ENCODE measurements around the gene IPPK. TPM values are rescaled to one million over a fixed set of nuclear protein-coding genes. Genes with fewer than 3 reads are reported as not detected.

The IPPK gene
- total RNA-seq, 1 experiment from 2014 or later = 15.4 TPM

- RAD21 ChIA-PET (ENCODE audit: low non-redundant PET in 1 of 2, low total read pairs in 2 of 2, uncharacterized antibody in 2 of 2, unreplicated experiment in 2 of 2) = no interaction called here
- Histone ChIP-seq H2AFZ (ENCODE audit: low read depth, low read length, poor library complexity, severe bottlenecking) (no peak overlapping the region), H3K4me2 (ENCODE audit: low read length) (no peak overlapping the region), H3K36me3 (ENCODE audit: control insufficient read depth in 1 of 2, insufficient read depth in 2 of 2, low read length in 2 of 2) (peaks cover 33 to 39% of the 10 kb centered on the region in 2 experiments; a peak in 3 of 4 replicates), H3K79me2 (ENCODE audit: insufficient read depth, low read length) (no peaks in the 10 kb centered on the region; the same call in 1 of the 2 replicates), H3K9me2 (ENCODE audit: insufficient read depth) (no peaks in the 10 kb centered on the region), H3K27me3 (ENCODE audit: insufficient read depth, low read length) (no peaks in the 10 kb centered on the region), H4K20me1 (ENCODE audit: insufficient read depth) (no peaks in the 10 kb centered on the region; the same call in 1 of the 2 replicates), H3K9me3 (ENCODE audit: control insufficient read depth in 1 of 2, insufficient read depth in 1 of 2, low read depth in 1 of 2, low read length in 2 of 2) (no peaks in the 10 kb centered on the region), H3K4me3 (replicated peaks in 1 of 2; ENCODE audit: low read depth in 1 of 2, low read length in 2 of 2) (no peak overlapping the region), H3K4me1 (ENCODE audit: control insufficient read depth in 1 of 2, insufficient read depth in 2 of 2, low read length in 2 of 2) (no peaks in the 10 kb centered on the region), H3K9ac (ENCODE audit: low read length) (no peak overlapping the region), H3K27ac (ENCODE audit: low read depth, low read length) (no peak overlapping the region)
- ATAC-seq (no peak), DNase-seq (ENCODE audit: low read depth, low spot score) (no peak)
- TF ChIP-seq CEBPB (IDR thresholded peaks at IDR 0.05; ENCODE audit: low read depth) (no peak), JUND (IDR thresholded peaks at IDR 0.05) (no peak), ZBTB33 (IDR thresholded peaks at IDR 0.05; ENCODE audit: extremely low read depth, insufficient replicate concordance, low read length) (no peak), FOSL1 (IDR thresholded peaks at IDR 0.05; ENCODE audit: low read depth) (no peak), SP1 (IDR thresholded peaks at IDR 0.05; ENCODE audit: low read depth) (no peak), YY1 (IDR thresholded peaks at IDR 0.05; ENCODE audit: extremely low read depth, insufficient replicate concordance, low read depth, low read length) (no peak), POLR2AphosphoS5 (IDR thresholded peaks at IDR 0.05; ENCODE audit: low read depth, low read length) (no peak), ELF1 (IDR thresholded peaks at IDR 0.05; ENCODE audit: borderline replicate concordance, low read depth) (no peak), EZH2 (IDR thresholded peaks at IDR 0.05) (no peak), ZNF274 (IDR thresholded peaks at IDR 0.05; ENCODE audit: low read depth, low read length) (no peak), ZFX (IDR thresholded peaks at IDR 0.05) (no peak), POLR2A (IDR thresholded peaks at IDR 0.05; ENCODE audit: borderline replicate concordance, extremely low read depth, insufficient read depth, insufficient read length) (no peak), SIN3A (IDR thresholded peaks at IDR 0.05; ENCODE audit: low read depth) (no peak)
- CTCF ChIA-PET = interaction anchor here (1.1 kb wide), 1 partner anchor 77 kb away, joined by 4 read pairs; no protein-coding TSS in a partner anchor
- POLR2A ChIA-PET = no interaction called here
- no TSS peak for BruUV-seq (replicated peaks)
- intact Hi-C loops (cut with micrococcal nuclease) = no loop called here
Measured at GRCh38 chr9:92713528-92713927, 43.6 kb upstream of the IPPK start.

Data from HCT116 (cell line).